ENCODE data around the gene HBA2.
"Not testable (repeated sequence)": the region's sequence is repeated elsewhere in the genome, so short reads cannot be mapped to it uniquely, and the experiment has no call there.

Gene HBA2

DNA sequence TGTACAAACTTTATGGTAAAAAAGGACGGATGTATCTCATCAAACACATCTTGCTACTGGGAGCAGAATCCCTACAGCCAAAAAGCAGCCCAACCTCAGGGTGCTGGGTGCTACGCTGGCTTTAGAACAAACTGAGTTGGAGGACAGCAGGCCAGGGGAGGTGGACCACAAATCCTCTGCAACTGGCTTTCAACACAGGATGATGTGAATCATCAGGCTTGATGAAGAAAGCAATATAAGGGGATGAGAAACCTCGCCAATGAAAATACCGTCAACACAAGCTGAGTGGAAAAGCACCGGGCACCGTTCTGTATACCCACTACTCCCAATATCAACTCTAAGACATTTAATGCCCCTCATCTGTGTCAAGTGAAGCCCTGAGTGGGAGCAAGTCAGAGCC is 21.8 kb downstream of the HBA2 start:
- DNase-seq (ENCODE audit: low spot score) = no peak

DNA sequence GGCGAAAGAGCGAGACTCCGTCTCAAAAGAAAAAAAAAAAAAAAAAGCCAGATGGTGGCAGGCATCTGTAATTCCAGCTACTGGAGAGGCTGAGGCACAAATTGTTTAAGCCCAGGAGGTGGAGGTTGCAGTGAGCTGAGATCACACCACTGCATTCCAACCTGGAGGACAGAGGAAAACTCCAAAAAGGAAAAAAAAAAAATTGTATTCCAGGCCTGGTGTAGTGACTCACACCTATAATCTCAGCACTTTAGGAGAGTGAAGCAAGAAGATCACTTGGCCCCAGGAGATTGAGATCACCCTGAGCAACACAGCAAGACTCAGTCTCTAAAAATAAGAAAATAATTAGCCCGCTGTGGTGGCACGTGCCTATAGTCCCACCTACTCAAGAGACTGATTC is 27.7 kb downstream of the HBA2 start:
- no peak for DNase-seq (ENCODE audit: low spot score)

DNA sequence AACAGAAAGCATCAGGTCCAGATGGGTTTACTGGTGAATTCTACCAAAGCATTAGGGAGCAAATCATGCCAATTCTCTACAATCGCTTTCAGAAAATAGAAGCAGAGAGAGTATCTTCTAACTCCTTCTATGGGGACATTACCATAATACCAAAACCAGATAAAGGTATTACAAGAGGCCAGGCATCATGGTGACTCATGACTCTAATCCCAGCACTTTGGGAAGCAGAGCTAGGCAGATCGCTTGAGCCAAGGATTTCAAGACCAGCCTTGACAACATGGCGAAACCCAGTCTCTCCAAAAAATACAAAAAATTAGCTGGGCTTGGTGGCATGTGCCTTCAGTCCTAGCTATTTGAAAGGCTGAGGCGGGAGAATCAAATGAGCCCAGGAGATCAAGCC is 30.6 kb downstream of the HBA2 start:
- no peak for DNase-seq (ENCODE audit: low spot score)

DNA sequence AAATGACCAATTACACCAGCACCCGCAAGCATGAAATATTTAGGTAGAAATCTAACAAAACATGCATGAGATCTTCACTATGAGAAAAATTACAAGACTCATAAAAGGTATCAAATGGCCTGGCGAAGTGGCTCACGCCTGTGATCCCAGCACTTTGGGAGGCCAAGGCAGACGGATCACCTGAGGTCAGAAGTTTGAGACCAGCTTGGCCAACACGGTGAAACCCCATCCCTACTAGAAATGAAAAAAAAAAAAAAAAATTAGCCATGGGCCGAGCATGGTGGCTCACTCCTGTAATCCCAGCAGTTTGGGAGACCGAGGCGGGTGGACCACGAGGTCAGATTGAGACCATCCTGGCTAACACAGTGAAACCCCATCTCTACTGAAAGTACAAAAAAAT is 31.4 kb downstream of the HBA2 start:
- DNase-seq (ENCODE audit: low spot score) = not testable (repeated sequence)

DNA sequence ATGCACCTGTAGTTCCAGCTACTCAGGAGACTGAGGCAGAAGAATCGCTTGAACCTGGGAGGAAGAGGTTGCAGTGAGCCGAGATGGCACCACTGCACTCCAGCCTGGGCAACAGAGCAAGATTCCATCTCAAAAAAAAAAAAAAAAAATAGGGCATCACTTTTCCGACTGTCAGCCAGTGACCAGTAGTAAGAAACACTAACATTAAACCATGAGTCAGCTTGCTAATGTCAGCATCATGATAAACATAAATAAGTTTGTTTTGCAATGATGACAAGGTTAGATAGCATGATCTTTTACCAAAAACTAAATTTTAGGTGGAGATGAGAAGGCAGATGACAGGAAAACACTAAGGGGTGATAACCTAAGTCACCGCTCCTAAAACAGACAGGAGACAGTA is 36.7 kb downstream of the HBA2 start:
- DNase-seq (ENCODE audit: low spot score) = not testable (repeated sequence)

DNA sequence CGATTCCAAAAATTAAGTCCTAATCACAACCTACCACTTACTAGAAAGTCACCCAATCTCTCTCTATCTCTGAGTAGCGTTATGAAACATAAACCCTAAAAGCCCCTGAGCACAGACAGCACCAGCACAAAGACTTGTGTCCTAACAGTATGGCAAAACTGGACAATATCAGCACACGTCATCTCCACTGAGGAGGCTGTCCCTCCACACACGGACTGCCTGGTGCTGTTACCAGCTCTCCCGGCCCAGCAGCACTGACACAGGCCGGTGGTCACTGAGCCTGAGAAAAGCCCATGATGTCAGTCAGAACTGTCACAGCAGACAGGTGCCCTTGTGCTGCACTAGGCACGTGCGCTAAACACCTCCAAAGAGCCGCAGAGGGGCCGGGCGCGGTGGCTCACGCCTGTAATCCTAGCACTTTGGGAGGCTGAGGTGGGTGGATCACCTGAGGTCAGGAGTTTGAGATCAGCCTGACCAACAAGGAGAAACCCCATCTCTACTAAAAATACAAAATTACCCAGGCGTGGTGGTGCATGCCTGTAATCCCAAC is 39.0 kb downstream of the HBA2 start:
- DNase-seq (ENCODE audit: low spot score) = not testable (repeated sequence)

DNA sequence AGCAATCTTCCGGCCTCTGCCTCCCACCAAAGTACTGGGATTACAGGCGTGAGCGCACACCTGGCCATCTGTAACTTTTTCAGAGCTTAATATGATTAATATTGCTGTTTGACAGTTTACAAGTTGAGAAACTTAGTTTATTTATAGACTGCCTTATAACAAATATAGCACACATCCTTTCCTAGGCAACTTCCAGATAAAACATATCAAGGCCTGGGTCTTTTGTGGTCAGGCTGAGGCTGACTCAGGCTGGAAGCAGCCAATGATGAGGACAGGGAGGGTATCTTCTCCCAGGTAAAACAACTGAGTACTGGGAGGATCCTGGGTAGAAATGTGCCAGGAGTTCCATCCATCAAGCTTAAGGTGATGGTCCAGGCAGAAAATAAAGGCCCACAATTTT is 40.3 kb downstream of the HBA2 start:
- DNase-seq (ENCODE audit: low spot score) = no peak

DNA sequence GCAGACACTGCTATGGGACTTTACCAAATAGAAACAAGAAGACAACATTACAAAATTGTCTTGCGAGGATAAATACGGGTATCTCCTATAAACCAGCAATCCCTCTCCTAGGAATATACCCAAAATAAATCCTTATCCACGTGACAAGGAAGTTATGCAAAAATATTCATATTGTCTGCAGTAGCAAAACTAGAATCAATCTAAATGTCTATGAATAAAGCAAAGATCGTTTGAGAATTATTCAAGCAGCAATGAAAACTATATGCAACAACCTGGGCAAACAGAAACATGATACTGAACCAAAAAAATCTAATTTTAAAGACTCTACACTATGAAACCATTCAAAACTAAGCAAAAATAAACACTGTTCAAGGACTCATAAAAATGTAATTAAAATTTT is 47.3 kb downstream of the HBA2 start:
- no peak for DNase-seq (ENCODE audit: low spot score)
